Stomach (tissue), 4 donors: ENCODE results near the gene EEF2.

Experiments
- CTCF ChIP-seq, 7 experiments: fragments of 450-650 bp in 4 of 7; fragments of 200-600 bp in 3 of 7; sonication (generic) in 3 of 7; IDR thresholded peaks; one replicate each; pipeline ENCODE4 v1.5.1; 2016 to 2019; ENCODE audit warnings: antibody characterized with exemption in 7 of 7, control low read depth in 2 of 7, mild to moderate bottlenecking in 1 of 7
- POLR2AphosphoS5 ChIP-seq, 3 donors: sonication (generic); formaldehyde crosslinking; IDR thresholded peaks; one replicate each; pipeline ENCODE4 v1.6.1; 2016; ENCODE audit warnings: antibody characterized with exemption in 3 of 3

- TF ChIP-seq POLR2AphosphoS5 (IDR thresholded peaks at IDR 0.05) (peak in 2 of 3 donors; percentile 55 to 59), CTCF (IDR thresholded peaks at IDR 0.05) (peak in 5 of 7 experiments; percentile 65 to 95 (median 84))
Measured at GRCh38 chr19:3987619-3988371, 2.5 kb upstream of the EEF2 start.
